PC-9 (cell line): ENCODE results near the gene LMX1A. TPM values are rescaled to one million over a fixed set of nuclear protein-coding genes. Genes with fewer than 3 reads are reported as not detected.

ENCODE experiments used
- BruUV-seq: library from RNA; stranded (reverse); fragments of 400-500 nt; replicated peaks from 2 replicates; lab custom pipeline; 2021; lab: Mats Ljungman, UMichigan
- CTCF ChIA-PET: fragments of 300-600 bp; sonication (Branson Sonifier 250); formaldehyde crosslinking; loops from one replicate; lab custom pipeline; 2022; ENCODE audit warnings: antibody characterized with exemption; lab: Charles Lee
- POLR2A ChIA-PET: fragments of 300-600 bp; sonication (Branson Sonifier 250); formaldehyde crosslinking; loops from one replicate; lab custom pipeline; 2022; ENCODE audit warnings: antibody characterized with exemption; ENCODE audit not compliant: unreplicated experiment; lab: Charles Lee
- DNase-seq, 2 experiments: peaks; one replicate each; pipeline versions ENCODE4 v3.0.0 to v3.0.0-alpha.2; 2015 to 2022; ENCODE audit warnings: mixed read lengths in 1 of 2
- H2AFZ ChIP-seq: fragments of 200-600 bp; sonication (generic); 2 replicates; pipeline ENCODE4 v1.8.1; 2017; ENCODE audit warnings: antibody characterized with exemption
- H3F3A ChIP-seq: fragments of 200-600 bp; sonication (generic); 2 replicates; pipeline ENCODE4 v1.8.1; 2017; ENCODE audit warnings: antibody characterized with exemption, mild to moderate bottlenecking, low read depth; ENCODE audit not compliant: insufficient read depth
- H3K27ac ChIP-seq: fragments of 200-600 bp; sonication (generic); 2 replicates; pipeline ENCODE4 v1.6.1; 2016; ENCODE audit warnings: mixed run types
- H3K27me3 ChIP-seq: fragments of 200-600 bp; sonication (generic); 2 replicates; pipeline ENCODE4 v1.6.1; 2016; ENCODE audit warnings: low read depth, mixed run types; ENCODE audit not compliant: insufficient read depth
- H3K36me3 ChIP-seq: fragments of 200-600 bp; sonication (generic); 2 replicates; pipeline ENCODE4 v1.6.1; 2016; ENCODE audit warnings: low read depth, mixed run types
- H3K4me1 ChIP-seq: fragments of 200-600 bp; sonication (generic); replicated peaks from 2 replicates; pipeline ENCODE4 v1.6.1; 2016; ENCODE audit warnings: mixed run types; ENCODE audit not compliant: insufficient read depth
- H3K4me2 ChIP-seq: fragments of 200-600 bp; sonication (generic); 2 replicates; pipeline ENCODE4 v1.6.1; 2017; ENCODE audit warnings: mixed run types
- H3K4me3 ChIP-seq: fragments of 200-600 bp; sonication (generic); 2 replicates; pipeline ENCODE4 v1.6.1; 2016; ENCODE audit warnings: mixed run types
- H3K79me2 ChIP-seq: fragments of 200-600 bp; sonication (generic); 2 replicates; pipeline ENCODE4 v1.6.1; 2017; ENCODE audit warnings: low read depth, mixed run types
- H3K9me2 ChIP-seq: fragments of 200-600 bp; sonication (generic); 2 replicates; pipeline ENCODE4 v1.8.1; 2017; ENCODE audit warnings: mild to moderate bottlenecking; ENCODE audit not compliant: insufficient read depth
- H3K9me3 ChIP-seq: fragments of 200-600 bp; sonication (generic); 2 replicates; pipeline ENCODE4 v1.8.1; 2016; ENCODE audit warnings: low read depth; ENCODE audit not compliant: insufficient read depth
- H4K20me1 ChIP-seq: fragments of 200-600 bp; sonication (generic); 2 replicates; pipeline ENCODE4 v1.8.1; 2017; ENCODE audit not compliant: insufficient read depth
- CTCF ChIP-seq: fragments of 200-600 bp; sonication (generic); conservative IDR thresholded peaks from 2 replicates; pipeline ENCODE4 v1.6.1; 2017; ENCODE audit warnings: mixed run types, antibody characterized with exemption, mild to moderate bottlenecking, moderate library complexity
- EZH2 ChIP-seq: fragments of 200-600 bp; sonication (generic); IDR thresholded peaks from 2 replicates; pipeline ENCODE4 v1.8.0; 2017; ENCODE audit warnings: antibody characterized with exemption, low read depth
- intact Hi-C: fragments of 100-400 bp; cut with micrococcal nuclease; formaldehyde crosslinking; loops from one replicate; pipeline ENCODE4 v1.10.0; 2022; ENCODE audit not compliant: unreplicated experiment
- total RNA-seq: library from RNA; stranded (reverse); gene quantifications from 2 replicates; pipeline ENCODE4 v1.2.3, GENCODE V29; 2021

Gene LMX1A
- total RNA-seq, 1 experiment from 2014 or later: not detected

- ChIA-PET CTCF (no interaction called here), POLR2A (no interaction called here)
- no peaks in the 10 kb centered on the region for H4K20me1 ChIP-seq
- H3K4me3 ChIP-seq: no peak overlapping the region
- no peaks in the 10 kb centered on the region for H3K27me3 ChIP-seq
- no peaks in the 10 kb centered on the region for H3K36me3 ChIP-seq
- no peaks in the 10 kb centered on the region for H3K79me2 ChIP-seq
- no peaks in the 10 kb centered on the region for H3K4me1 ChIP-seq
- no peaks in the 10 kb centered on the region for H3K9me3 ChIP-seq
- H3K4me2 ChIP-seq: no peak overlapping the region
- intact Hi-C loops: no loop called here
- no peak overlapping the region for H2AFZ ChIP-seq
- TF ChIP-seq CTCF: no peak
- TF ChIP-seq EZH2: no peak
- no peak overlapping the region for H3K27ac ChIP-seq
- peak in 1 of 2 experiments; percentile 25 for DNase-seq
- no TSS peak for BruUV-seq
- H3F3A ChIP-seq: no peaks in the 10 kb centered on the region
- H3K9me2 ChIP-seq: no peaks in the 10 kb centered on the region
Measured at GRCh38 chr1:165303386-165303785, 53.1 kb downstream of the LMX1A start.

- H3K36me3 ChIP-seq: no peaks in the 10 kb centered on the region
- H4K20me1 ChIP-seq: no peaks in the 10 kb centered on the region
- no peak overlapping the region for H3K4me3 ChIP-seq
- no peaks in the 10 kb centered on the region for H3K79me2 ChIP-seq
- no peak overlapping the region for H3K27ac ChIP-seq
- intact Hi-C loops: no loop called here
- CTCF ChIA-PET: no interaction called here
- H3K4me1 ChIP-seq: no peaks in the 10 kb centered on the region
- no peak for TF ChIP-seq EZH2
- TF ChIP-seq CTCF: no peak
- POLR2A ChIA-PET: no interaction called here
- no TSS peak for BruUV-seq
- peak in 1 of 2 experiments; percentile 21 for DNase-seq
- H3K9me3 ChIP-seq: no peaks in the 10 kb centered on the region
- no peaks in the 10 kb centered on the region for H3K27me3 ChIP-seq
- no peaks in the 10 kb centered on the region for H3F3A ChIP-seq
- no peak overlapping the region for H2AFZ ChIP-seq
- H3K9me2 ChIP-seq: no peaks in the 10 kb centered on the region
- no peak overlapping the region for H3K4me2 ChIP-seq
Measured at GRCh38 chr1:165300400-165300903, 56.1 kb downstream of the LMX1A start.

GRCh38 chr1:165298203-165298820, 58.2 kb downstream of the LMX1A start:
- Histone ChIP-seq H3K27ac (no peak overlapping the region), H3K9me3 (no peaks in the 10 kb centered on the region), H3K4me3 (no peak overlapping the region), H3K4me1 (no peaks in the 10 kb centered on the region), H3K36me3 (no peaks in the 10 kb centered on the region), H3K4me2 (no peak overlapping the region), H3K27me3 (no peaks in the 10 kb centered on the region), H4K20me1 (no peaks in the 10 kb centered on the region), H3F3A (no peaks in the 10 kb centered on the region), H2AFZ (no peak overlapping the region), H3K9me2 (no peaks in the 10 kb centered on the region), H3K79me2 (no peaks in the 10 kb centered on the region)
- ChIA-PET CTCF (no interaction called here), POLR2A (no interaction called here)
- TF ChIP-seq CTCF: no peak
- TF ChIP-seq EZH2: no peak
- BruUV-seq: no TSS peak
- intact Hi-C loops: no loop called here
- DNase-seq: no peak
